Right cardiac atrium (tissue), 5 donors: ENCODE results near the gene CDK14. TPM values are rescaled to one million over a fixed set of nuclear protein-coding genes. Genes with fewer than 3 reads are reported as not detected.
"Not testable (repeated sequence)": the region's sequence is repeated elsewhere in the genome, so short reads cannot be mapped to it uniquely, and the experiment has no call there.

Source experiments
- ATAC-seq, 2 donors: fragments of 200-7000 bp; cut with Tn5 transposase; one replicate each; pipeline versions ENCODE4 v1.8.0 to v1.9.1; 2020; ENCODE audit warnings: moderate library complexity in 2 of 2, mild to moderate bottlenecking in 1 of 2
- DNase-seq, 3 donors: peaks; one replicate each; pipeline ENCODE4 v3.0.0-alpha.2; 2020
- H3K27ac ChIP-seq: one replicate; pipeline ENCODE4 v1.5.1; 2013; ENCODE audit warnings: mild to moderate bottlenecking, low read length, control low read depth, moderate library complexity
- H3K27me3 ChIP-seq: one replicate; pipeline ENCODE4 v1.6.1; 2013; ENCODE audit not compliant: control insufficient read depth, insufficient read depth
- H3K4me1 ChIP-seq: one replicate; pipeline ENCODE4 v1.6.1; 2013; ENCODE audit warnings: low read length; ENCODE audit not compliant: control insufficient read depth, insufficient read depth
- H3K4me3 ChIP-seq: one replicate; pipeline ENCODE4 v1.5.1; 2013; ENCODE audit warnings: low read length, control low read depth
- H3K9me3 ChIP-seq: one replicate; pipeline ENCODE4 v1.6.1; 2013; ENCODE audit warnings: low read length; ENCODE audit not compliant: control insufficient read depth
- WGBS: extraction: QIAGEN DNeasy Blood & Tissue Kit; methylation state at CpG from one replicate; pipeline ENCODE4 v1.1.7; 2013; 5-methylcytosine and 5-hydroxymethylcytosine counted together
- intact Hi-C, 4 donors: fragments of 100-400 bp; cut with DNase I; formaldehyde crosslinking; loops; one replicate each; pipeline versions ENCODE4 v1.11.0 to v1.14.0; 2022 to 2023
- polyA plus RNA-seq: library from polyadenylated mRNA; stranded (reverse); fragments of 200-250 nt; gene quantifications from one replicate; pipeline ENCODE4 v1.2.3, GENCODE V29; 2013
- total RNA-seq, 4 donors: library from RNA; stranded (reverse); fragmentation: NEBNext Ultra II Directional; extraction: Animal tissue kit (Norgen Biotek cat#: 25700); gene quantifications; one replicate each; pipeline ENCODE4 v1.2.1, GENCODE V29; 2021
- donor health status: healthy with polysubstance abuse.
- donor health status: DM: no; HTN: yes; CAD: no.
- donor health status: DM: no; HTN: no; CAD: no.
- donor health status: DM: no; HTN: yes; CAD: no; lungs with severe emphysema.
- donor health status: DM: yes; HTN: yes; CAD: no.

CDK14 gene
- total and polyA plus RNA-seq, 5 donors: 10.7 to 93.1 (median 59.6) TPM

DNA sequence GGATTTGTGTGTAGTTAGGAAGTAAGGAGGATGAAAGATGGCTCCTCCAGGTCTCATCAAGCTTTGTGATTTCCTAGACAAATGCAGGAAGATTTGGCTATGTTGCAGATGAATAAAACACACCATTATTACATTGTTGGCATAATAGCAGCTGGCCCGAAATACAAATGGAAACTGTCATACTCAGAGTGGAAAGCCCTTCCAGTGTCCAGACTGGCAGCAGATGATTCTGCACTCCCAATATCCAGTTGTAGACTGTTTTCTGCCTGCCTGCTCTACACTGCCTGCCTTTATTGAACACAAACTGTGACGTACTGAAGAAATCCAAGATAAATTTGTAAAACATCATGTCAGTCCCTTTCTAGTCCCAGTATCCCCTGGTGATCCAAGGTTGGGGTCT is 568.4 kb downstream of the CDK14 start:
- intact Hi-C loops: no loop called here
- H3K9me3 ChIP-seq: no peaks in the 10 kb centered on the region
- H3K27me3 ChIP-seq: no peaks in the 10 kb centered on the region
- 66% methylated on average over 2 of the region's 2 CpGs for WGBS
- no peak overlapping the region for H3K27ac ChIP-seq
- H3K4me1 ChIP-seq: peaks cover 4% of the 10 kb centered on the region
- no peak for DNase-seq
- no peak overlapping the region for H3K4me3 ChIP-seq
- ATAC-seq: no peak

DNA sequence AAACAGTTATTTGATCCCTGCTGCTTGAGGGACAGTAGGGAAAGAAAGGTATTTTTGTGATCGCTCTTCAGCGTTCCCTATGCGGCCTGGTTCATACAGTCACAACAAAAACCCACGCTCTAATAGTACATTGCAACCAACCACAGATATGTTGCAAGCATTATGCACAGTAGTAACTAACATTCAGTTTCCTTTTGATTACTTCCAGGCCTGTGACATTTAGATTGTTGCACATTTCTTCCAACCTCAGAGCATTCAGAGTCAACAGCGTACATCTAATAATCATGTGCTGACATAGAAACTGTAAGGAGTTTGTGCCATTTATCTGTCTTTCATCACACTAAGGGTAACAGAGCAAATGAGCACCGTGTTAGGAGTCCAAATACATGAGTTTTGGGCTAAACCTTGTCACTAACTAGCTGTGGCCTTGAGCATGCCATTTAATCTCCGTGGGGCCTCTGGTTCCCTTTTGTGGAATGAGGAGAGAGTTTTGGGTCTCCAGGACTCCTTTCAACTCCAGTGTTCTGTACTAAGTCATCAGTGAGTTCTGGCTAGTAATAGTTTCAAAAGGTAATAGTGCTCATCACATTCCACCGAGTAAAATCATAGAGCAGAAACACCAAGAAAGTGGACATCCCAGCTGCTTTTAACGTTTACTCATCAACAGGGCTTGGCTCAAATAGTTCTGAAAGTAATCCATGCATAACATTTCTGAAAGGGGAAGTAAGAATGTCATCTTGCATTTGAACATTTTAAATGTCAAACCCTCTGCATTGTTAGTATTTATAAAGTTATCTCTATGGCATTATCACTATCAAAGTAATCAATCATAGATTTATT is 569.1 kb downstream of the CDK14 start:
- peak in 1 of 2 donors; percentile 26 for ATAC-seq
- no peak overlapping the region for H3K4me3 ChIP-seq
- 69% methylated on average over 9 of the region's 9 CpGs for WGBS
- DNase-seq: no peak
- H3K27ac ChIP-seq: no peak overlapping the region
- H3K4me1 ChIP-seq: peaks cover 4% of the 10 kb centered on the region
- intact Hi-C loops: no loop called here
- no peaks in the 10 kb centered on the region for H3K27me3 ChIP-seq
- no peaks in the 10 kb centered on the region for H3K9me3 ChIP-seq

DNA sequence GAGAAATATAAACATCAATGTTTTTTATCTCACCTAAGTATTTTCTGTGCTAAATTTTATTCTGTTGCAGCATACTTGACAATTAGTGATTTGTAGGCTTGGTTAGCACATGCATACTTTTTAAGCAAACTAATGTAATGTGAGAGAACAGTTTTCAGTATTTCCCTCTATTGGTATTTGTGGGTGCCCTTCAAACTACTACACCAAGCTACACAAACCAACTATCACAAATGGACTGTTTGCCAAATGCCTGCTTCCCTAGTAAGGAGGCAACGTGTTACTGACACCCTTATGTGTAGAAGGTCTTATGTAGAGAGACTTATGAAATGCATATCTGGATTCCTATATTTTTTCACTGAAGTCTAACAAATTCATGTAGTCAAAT is 569.7 kb downstream of the CDK14 start:
- Histone ChIP-seq H3K4me3 (no peak overlapping the region), H3K27me3 (no peaks in the 10 kb centered on the region), H3K4me1 (peaks cover 4% of the 10 kb centered on the region), H3K9me3 (no peaks in the 10 kb centered on the region), H3K27ac (no peak overlapping the region)
- intact Hi-C loops: no loop called here
- ATAC-seq (no peak), DNase-seq (no peak)
- 66% methylated on average over 1 of the region's 1 CpG for WGBS

DNA sequence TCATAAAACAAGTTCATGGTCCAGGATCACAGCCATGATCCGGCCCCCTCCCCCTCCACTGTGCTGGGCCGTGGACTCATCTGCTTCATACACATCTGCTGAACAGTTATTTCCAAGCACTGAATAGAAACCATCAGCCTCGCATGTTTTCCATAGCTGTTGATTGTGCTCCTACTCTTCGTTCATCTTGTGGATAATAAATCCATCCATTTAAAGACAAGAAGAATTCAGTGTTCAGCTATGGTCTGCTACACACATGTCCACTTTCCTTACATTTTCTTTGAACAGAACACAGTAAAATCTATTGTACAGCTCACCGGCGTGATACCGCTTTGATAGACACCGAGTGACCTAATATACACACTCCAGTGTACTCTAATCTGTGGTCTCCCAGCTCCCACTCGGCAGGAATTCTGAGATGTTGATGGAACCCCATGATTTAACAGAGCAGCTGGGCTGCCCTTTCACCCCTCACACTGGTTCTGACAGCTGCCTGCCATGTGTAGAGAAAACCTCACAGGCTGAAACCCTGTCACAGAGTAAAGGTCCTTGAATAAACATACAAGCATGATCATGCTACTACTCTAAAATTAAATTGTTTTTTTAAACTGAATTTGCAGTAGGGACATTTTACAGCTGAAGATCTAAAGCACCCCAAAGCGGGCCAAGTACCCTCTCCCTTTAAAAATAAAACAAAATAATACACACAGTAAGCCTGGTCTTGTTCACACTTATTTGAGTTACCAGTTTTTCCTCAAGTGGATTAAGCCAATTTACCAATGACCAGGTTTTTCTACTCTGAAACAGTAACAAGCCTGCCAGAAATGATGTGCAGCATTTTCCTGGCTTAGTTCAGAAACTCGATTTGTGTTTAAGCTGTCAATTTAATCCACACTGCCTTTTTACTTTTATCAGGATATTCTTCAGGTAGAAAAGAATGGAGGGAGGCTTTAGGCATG is 573.0 kb downstream of the CDK14 start:
- ATAC-seq: no peak
- Histone ChIP-seq H3K4me3 (no peak overlapping the region), H3K4me1 (peaks cover 4% of the 10 kb centered on the region), H3K9me3 (no peaks in the 10 kb centered on the region), H3K27ac (no peak overlapping the region), H3K27me3 (no peaks in the 10 kb centered on the region)
- intact Hi-C loops: no loop called here
- 67% methylated on average over 11 of the region's 11 CpGs for WGBS
- DNase-seq: no peak

DNA sequence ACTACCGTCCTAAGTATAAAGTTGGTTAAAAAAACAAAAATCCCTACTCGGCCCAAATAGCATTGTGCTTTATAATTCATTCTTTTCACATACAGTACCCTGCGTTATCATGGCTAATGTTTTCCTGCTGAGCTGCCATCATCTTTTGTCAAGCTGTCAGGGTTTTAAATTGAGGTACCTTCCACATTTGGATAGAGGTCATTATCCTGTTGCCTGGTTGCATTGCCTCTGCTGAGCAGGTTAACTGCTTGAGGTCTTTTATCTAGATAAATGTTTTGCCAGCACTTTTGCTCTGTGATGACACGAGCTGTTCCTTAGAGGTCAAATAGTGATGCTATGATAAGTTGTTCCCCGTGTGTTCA is 573.7 kb downstream of the CDK14 start:
- H3K27ac ChIP-seq: no peak overlapping the region
- no peak overlapping the region for H3K4me3 ChIP-seq
- peaks cover 4% of the 10 kb centered on the region for H3K4me1 ChIP-seq
- WGBS: 55% methylated on average over 5 of the region's 5 CpGs
- intact Hi-C loops: no loop called here
- DNase-seq: no peak
- no peak for ATAC-seq
- H3K9me3 ChIP-seq: no peaks in the 10 kb centered on the region
- no peaks in the 10 kb centered on the region for H3K27me3 ChIP-seq

DNA sequence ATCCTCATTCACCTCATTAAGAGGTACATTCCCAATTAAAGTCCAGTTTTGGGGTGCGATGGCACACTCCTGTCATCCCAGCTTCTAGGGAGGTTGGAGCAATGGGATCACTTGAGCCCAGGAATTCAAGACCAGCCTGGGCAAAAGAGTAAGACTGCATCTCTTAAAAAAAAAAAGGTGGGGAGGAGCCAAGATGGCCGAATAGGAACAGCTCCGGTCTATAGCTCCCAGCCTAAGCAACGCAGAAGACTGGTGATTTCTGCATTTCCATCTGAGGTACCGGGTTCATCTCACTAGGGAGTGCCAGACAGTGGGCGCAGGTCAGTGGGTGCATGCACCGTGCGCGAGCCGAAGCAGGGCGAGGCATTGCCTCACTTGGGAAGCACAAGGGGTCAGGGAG is 577.1 kb downstream of the CDK14 start:
- intact Hi-C loops, H3K4me3 ChIP-seq, DNase-seq, H3K27me3 ChIP-seq, H3K4me1 ChIP-seq, ATAC-seq, H3K9me3 ChIP-seq, H3K27ac ChIP-seq: not testable (repeated sequence)
- WGBS: 97% methylated on average over 5 of the region's 11 CpGs

DNA sequence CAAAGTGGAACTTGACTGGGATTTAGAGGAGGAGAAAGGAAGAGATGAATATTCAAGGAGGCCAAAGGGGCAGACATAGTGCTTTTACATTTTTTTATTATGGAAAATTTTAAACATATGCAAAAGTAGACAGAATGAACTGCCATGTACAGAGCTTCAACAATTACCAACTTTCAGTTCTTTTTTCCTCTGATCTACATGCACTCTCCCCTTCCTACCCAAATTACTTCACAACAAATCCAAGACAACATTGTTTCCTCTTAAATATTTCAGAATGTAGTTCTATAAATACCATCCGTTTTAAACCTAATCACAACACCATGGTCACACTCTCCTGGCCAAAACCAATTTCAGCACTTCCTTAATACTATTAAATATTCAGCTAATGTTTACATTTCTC is 584.6 kb downstream of the CDK14 start:
- WGBS: 36% methylated on average over 1 of the region's 1 CpG
- intact Hi-C loops: no loop called here
- Histone ChIP-seq H3K4me3 (no peak overlapping the region), H3K9me3 (no peaks in the 10 kb centered on the region), H3K4me1 (no peaks in the 10 kb centered on the region), H3K27me3 (no peaks in the 10 kb centered on the region), H3K27ac (no peak overlapping the region)
- ATAC-seq (no peak), DNase-seq (no peak)

DNA sequence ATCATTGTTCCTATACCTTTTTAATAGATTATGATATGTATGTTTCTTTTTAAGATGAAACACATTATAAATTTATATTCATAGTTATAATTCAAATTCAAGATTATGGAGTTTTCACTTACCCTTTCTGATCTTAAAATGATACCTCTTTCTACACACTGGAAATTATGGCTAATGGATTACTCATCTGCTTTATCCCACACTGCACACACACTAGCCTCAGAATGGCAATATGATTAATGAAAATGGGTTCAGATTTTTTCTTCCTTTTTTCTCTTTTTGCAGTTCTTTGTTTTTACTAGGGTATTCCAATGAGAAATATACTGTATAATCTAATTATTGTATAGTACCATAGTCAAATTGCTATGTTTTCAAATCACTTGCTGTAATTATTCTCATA is 585.8 kb downstream of the CDK14 start:
- H3K4me3 ChIP-seq: no peak overlapping the region
- no peaks in the 10 kb centered on the region for H3K9me3 ChIP-seq
- no peaks in the 10 kb centered on the region for H3K27me3 ChIP-seq
- DNase-seq (no peak), ATAC-seq (no peak)
- H3K27ac ChIP-seq: no peak overlapping the region
- H3K4me1 ChIP-seq: no peaks in the 10 kb centered on the region
- intact Hi-C loops: no loop called here

DNA sequence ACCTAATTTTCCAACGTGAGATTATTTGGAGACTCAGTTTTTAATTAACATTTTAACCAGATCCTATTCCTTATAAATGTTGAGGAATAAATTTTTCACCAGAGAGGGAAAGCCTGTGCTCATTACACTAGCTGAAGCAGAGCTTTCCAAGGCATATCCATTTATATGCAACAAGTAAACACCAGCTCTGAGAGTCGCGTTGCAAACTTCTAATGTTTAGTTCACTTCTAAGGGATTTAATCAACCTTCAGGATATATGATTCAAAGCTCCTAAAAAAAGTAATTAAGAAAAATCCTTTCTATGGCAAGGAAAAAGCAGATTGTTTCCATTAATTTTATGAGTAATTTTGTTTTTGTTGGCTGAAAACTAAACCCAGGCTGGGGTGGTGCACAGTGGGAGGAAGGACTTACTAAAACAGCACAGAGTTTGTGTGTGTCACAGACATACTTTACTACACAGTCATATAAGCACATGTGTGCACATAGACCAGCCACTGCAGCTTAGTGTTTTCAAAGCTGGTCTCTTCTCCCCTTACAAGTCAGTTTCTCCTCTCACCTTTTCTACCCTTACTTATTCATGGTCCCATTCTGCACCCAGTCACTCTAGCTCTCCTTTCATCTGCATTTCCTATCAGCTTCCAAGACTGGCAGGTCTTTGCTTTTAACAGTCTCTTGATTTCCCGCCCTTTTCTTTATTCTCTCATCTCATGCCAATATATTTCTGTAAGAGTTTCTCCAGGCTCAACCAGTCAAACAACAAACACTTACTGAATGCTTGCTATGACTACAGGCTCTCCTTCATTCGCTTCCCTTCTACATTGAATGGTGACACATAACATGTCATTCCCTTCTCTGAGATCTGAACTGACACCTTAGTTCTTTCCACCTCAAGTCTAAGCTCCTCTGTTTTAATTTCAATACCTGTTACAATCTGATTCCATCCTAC is 587.0 kb downstream of the CDK14 start:
- intact Hi-C loops: no loop called here
- Histone ChIP-seq H3K27ac (no peak overlapping the region), H3K4me3 (no peak overlapping the region), H3K9me3 (no peaks in the 10 kb centered on the region), H3K27me3 (no peaks in the 10 kb centered on the region), H3K4me1 (no peaks in the 10 kb centered on the region)
- ATAC-seq (peak in 1 of 2 donors; percentile 53), DNase-seq (no peak)
- 56% methylated on average over 5 of the region's 5 CpGs for WGBS

GRCh38 chr7:91185771-91186170 is 589.6 kb downstream of the CDK14 start:
- intact Hi-C loops: no loop called here
- 97% methylated on average over 2 of the region's 2 CpGs for WGBS
- Histone ChIP-seq H3K4me1 (no peaks in the 10 kb centered on the region), H3K4me3 (no peak overlapping the region), H3K27ac (no peak overlapping the region), H3K27me3 (no peaks in the 10 kb centered on the region), H3K9me3 (no peaks in the 10 kb centered on the region)
- no peak for ATAC-seq
- DNase-seq: no peak
